RWPE2 (cell line): ENCODE data around the gene SERPINB4.

ENCODE experiments used
- ATAC-seq: fragments of 200-7000 bp; cut with Tn5 transposase; 3 replicates; pipeline ENCODE4 v1.9.1; 2021; ENCODE audit warnings: low read depth
- DNase-seq: peaks from one replicate; pipeline ENCODE4 v3.0.0-alpha.2; 2020; ENCODE audit warnings: low spot score
- H3K27ac ChIP-seq: fragments of 450-650 bp; 2 replicates; pipeline ENCODE4 v1.5.1; 2017; ENCODE audit warnings: mild to moderate bottlenecking; ENCODE audit not compliant: poor library complexity, severe bottlenecking
- H3K27me3 ChIP-seq: fragments of 250-450 bp; sonication (Bioruptor Pico); 2 replicates; pipeline ENCODE4 v1.5.1; 2021; ENCODE audit warnings: mild to moderate bottlenecking, moderate library complexity; ENCODE audit not compliant: insufficient read depth, poor library complexity, severe bottlenecking
- H3K36me3 ChIP-seq: fragments of 250-450 bp; sonication (Bioruptor Pico); 2 replicates; pipeline ENCODE4 v1.5.1; 2020; ENCODE audit warnings: low read depth, mild to moderate bottlenecking, moderate library complexity
- H3K4me1 ChIP-seq: fragments of 250-450 bp; sonication (Bioruptor Pico); 2 replicates; pipeline ENCODE4 v1.5.1; 2021; ENCODE audit warnings: mild to moderate bottlenecking, moderate library complexity; ENCODE audit not compliant: insufficient read depth, poor library complexity, severe bottlenecking
- H3K4me3 ChIP-seq: fragments of 250-450 bp; sonication (Bioruptor Pico); 2 replicates; pipeline ENCODE4 v1.5.1; 2021; ENCODE audit warnings: mild to moderate bottlenecking, moderate library complexity; ENCODE audit not compliant: severe bottlenecking
- H3K9me3 ChIP-seq: fragments of 250-450 bp; sonication (Bioruptor Pico); 2 replicates; pipeline ENCODE4 v1.5.1; 2021; ENCODE audit warnings: mild to moderate bottlenecking, moderate library complexity; ENCODE audit not compliant: severe bottlenecking
- CTCF ChIP-seq: fragments of 450-650 bp; IDR thresholded peaks from one replicate; pipeline ENCODE4 v1.5.1; 2017; ENCODE audit warnings: mild to moderate bottlenecking, moderate library complexity; ENCODE audit not compliant: poor library complexity, severe bottlenecking

Gene SERPINB4

DNA sequence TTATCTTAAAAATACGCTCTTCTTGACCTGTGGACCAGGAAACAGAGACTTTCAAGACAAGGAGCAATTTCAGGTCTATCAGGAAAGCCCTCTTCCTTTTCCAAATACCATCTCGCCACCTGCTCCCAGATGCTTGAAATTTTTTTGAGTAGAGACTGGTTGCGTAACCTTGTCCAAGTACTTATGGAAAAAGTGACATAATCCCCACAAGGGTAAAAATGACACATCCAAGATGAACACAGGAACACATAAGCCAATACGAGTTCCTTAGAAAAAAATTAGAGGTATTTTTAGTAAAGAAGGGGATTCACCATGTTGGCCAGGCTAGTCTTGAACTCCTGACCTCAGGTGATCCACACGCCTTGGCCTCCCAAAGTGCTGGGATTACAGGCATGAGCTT, 55.1 kb downstream of the SERPINB4 start:
- H3K4me1 ChIP-seq, result peaks cover 46% of the 10 kb centered on the region
- H3K27me3 ChIP-seq, result no peaks in the 10 kb centered on the region
- TF ChIP-seq CTCF, result no peak
- H3K4me3 ChIP-seq, result no peak overlapping the region
- H3K36me3 ChIP-seq, result no peaks in the 10 kb centered on the region
- ATAC-seq, result no peak
- H3K27ac ChIP-seq, result no peak overlapping the region
- DNase-seq, result no peak
- no peaks in the 10 kb centered on the region for H3K9me3 ChIP-seq
